ENCODE results near the gene PLEKHA5.
"Not testable (repeated sequence)": the region's sequence is repeated elsewhere in the genome, so short reads cannot be mapped to it uniquely, and the experiment has no call there.

The PLEKHA5 gene

GRCh38 chr12:19088606-19089005 lies 40.9 kb upstream of the PLEKHA5 start:
- Histone ChIP-seq H3K4me3 (ENCODE audit: low read depth in 1 of 2, low read length in 1 of 2) (no peak overlapping the region), H3K9me3 (no peaks in the 10 kb centered on the region), H3K27me3 (no peaks in the 10 kb centered on the region), H3K4me1 (ENCODE audit: control insufficient read depth in 1 of 2, insufficient read depth in 1 of 2, low read depth in 1 of 2, low read length in 1 of 2) (no peaks in the 10 kb centered on the region), H3K36me3 (no peaks in the 10 kb centered on the region), H3K27ac (no peak overlapping the region)
- no peak for TF ChIP-seq CTCF (IDR thresholded peaks at IDR 0.05)

GRCh38 chr12:19092482-19092881 lies 37.1 kb upstream of the PLEKHA5 start:
- H3K4me1 ChIP-seq (ENCODE audit: control insufficient read depth in 1 of 2, insufficient read depth in 1 of 2, low read depth in 1 of 2, low read length in 1 of 2); H3K36me3 ChIP-seq; H3K9me3 ChIP-seq; H3K27me3 ChIP-seq; H3K4me3 ChIP-seq (ENCODE audit: low read depth in 1 of 2, low read length in 1 of 2); H3K27ac ChIP-seq: not testable (repeated sequence)

DNA sequence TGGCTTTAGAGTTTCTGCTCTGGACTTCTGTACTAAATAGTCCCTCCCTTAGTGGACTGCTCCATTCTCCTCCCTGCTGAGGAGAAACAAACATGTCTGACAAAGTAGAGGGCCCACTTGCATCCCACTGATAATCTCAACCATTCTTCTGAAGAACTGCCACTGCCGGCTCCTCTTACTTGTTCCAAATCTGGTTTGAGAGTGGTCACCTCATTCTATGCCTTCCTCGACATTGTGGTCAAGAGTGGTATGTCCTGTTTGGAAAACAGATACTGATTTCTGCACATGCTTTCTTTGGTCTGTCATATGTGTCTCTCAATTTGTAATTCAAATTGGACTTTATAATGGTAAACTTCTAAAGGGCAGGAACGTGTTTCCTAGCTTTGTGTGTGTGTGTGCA lies 36.3 kb upstream of the PLEKHA5 start:
- Histone ChIP-seq H3K9me3 (no peaks in the 10 kb centered on the region), H3K36me3 (no peaks in the 10 kb centered on the region), H3K4me1 (ENCODE audit: control insufficient read depth in 1 of 2, insufficient read depth in 1 of 2, low read depth in 1 of 2, low read length in 1 of 2) (no peaks in the 10 kb centered on the region), H3K27me3 (no peaks in the 10 kb centered on the region), H3K4me3 (ENCODE audit: low read depth in 1 of 2, low read length in 1 of 2) (no peak overlapping the region), H3K27ac (no peak overlapping the region)
- no peak for TF ChIP-seq CTCF (IDR thresholded peaks at IDR 0.05)

- H3K9me3 ChIP-seq, result no peaks in the 10 kb centered on the region
- TF ChIP-seq CTCF (IDR thresholded peaks at IDR 0.05), result no peak
- no peaks in the 10 kb centered on the region for H3K27me3 ChIP-seq
- H3K4me3 ChIP-seq (ENCODE audit: low read depth in 1 of 2, low read length in 1 of 2), result no peak overlapping the region
- no peak overlapping the region for H3K27ac ChIP-seq
- no peaks in the 10 kb centered on the region for H3K36me3 ChIP-seq
- no peaks in the 10 kb centered on the region for H3K4me1 ChIP-seq (ENCODE audit: control insufficient read depth in 1 of 2, insufficient read depth in 1 of 2, low read depth in 1 of 2, low read length in 1 of 2)
These were observed 34.2 kb upstream of the PLEKHA5 start for GRCh38 chr12:19095331-19095730.

GRCh38 chr12:19095756-19096480 lies 33.6 kb upstream of the PLEKHA5 start:
- TF ChIP-seq CTCF (IDR thresholded peaks at IDR 0.05), result no peak
- Histone ChIP-seq H3K4me3 (ENCODE audit: low read depth in 1 of 2, low read length in 1 of 2) (no peak overlapping the region), H3K36me3 (no peaks in the 10 kb centered on the region), H3K4me1 (ENCODE audit: control insufficient read depth in 1 of 2, insufficient read depth in 1 of 2, low read depth in 1 of 2, low read length in 1 of 2) (no peaks in the 10 kb centered on the region), H3K27me3 (no peaks in the 10 kb centered on the region), H3K9me3 (no peaks in the 10 kb centered on the region), H3K27ac (no peak overlapping the region)

- Histone ChIP-seq H3K4me3 (ENCODE audit: low read depth in 1 of 2, low read length in 1 of 2) (no peak overlapping the region), H3K27me3 (no peaks in the 10 kb centered on the region), H3K9me3 (no peaks in the 10 kb centered on the region), H3K36me3 (no peaks in the 10 kb centered on the region), H3K4me1 (ENCODE audit: control insufficient read depth in 1 of 2, insufficient read depth in 1 of 2, low read depth in 1 of 2, low read length in 1 of 2) (no peaks in the 10 kb centered on the region), H3K27ac (no peak overlapping the region)
- no peak for TF ChIP-seq CTCF (IDR thresholded peaks at IDR 0.05)
These were observed 24.1 kb upstream of the PLEKHA5 start for GRCh38 chr12:19105463-19105862.
